A673 (cell line): ENCODE results near the gene GTF3C1. TPM values are rescaled to one million over a fixed set of nuclear protein-coding genes. Genes with fewer than 3 reads are reported as not detected.

Experiments
- BruUV-seq: library from RNA; stranded (reverse); fragments of 400-500 nt; replicated peaks from 2 replicates; lab custom pipeline; 2021; lab: Mats Ljungman, UMichigan
- CTCF ChIA-PET: fragments of 300-600 bp; sonication (Branson Sonifier 250); formaldehyde crosslinking; loops from one replicate; lab custom pipeline; 2022; ENCODE audit warnings: antibody characterized with exemption; lab: Charles Lee
- POLR2A ChIA-PET: fragments of 300-600 bp; sonication (Branson Sonifier 250); formaldehyde crosslinking; loops from one replicate; lab custom pipeline; 2022; ENCODE audit warnings: antibody characterized with exemption; ENCODE audit not compliant: low non-redundant PET; lab: Charles Lee
- DNase-seq: peaks from one replicate; pipeline ENCODE4 v3.0.0-alpha.2; 2015; ENCODE audit warnings: low spot score
- H3K27ac ChIP-seq: fragments of 200-600 bp; sonication (generic); 2 replicates; pipeline ENCODE4 v1.5.1; 2016; ENCODE audit warnings: mixed run types, low read depth, mild to moderate bottlenecking, mixed read lengths, antibody characterized with exemption, low read length; ENCODE audit not compliant: poor library complexity, severe bottlenecking
- H3K27me3 ChIP-seq: fragments of 200-600 bp; sonication (generic); replicated peaks from 2 replicates; pipeline ENCODE4 v1.6.1; 2017; ENCODE audit warnings: mixed run types, low read depth, mild to moderate bottlenecking, mixed read lengths, antibody characterized with exemption, low read length; ENCODE audit not compliant: insufficient read depth, poor library complexity
- H3K36me3 ChIP-seq: fragments of 200-600 bp; sonication (generic); 2 replicates; pipeline ENCODE4 v1.6.1; 2016; ENCODE audit warnings: mixed run types, mild to moderate bottlenecking, mixed read lengths, antibody characterized with exemption, low read length; ENCODE audit not compliant: insufficient read depth, poor library complexity, severe bottlenecking
- H3K4me1 ChIP-seq: fragments of 200-600 bp; sonication (generic); 2 replicates; pipeline ENCODE4 v1.6.1; 2017; ENCODE audit warnings: mixed run types, mild to moderate bottlenecking, mixed read lengths, antibody characterized with exemption, low read length; ENCODE audit not compliant: insufficient read depth, poor library complexity, severe bottlenecking
- H3K4me3 ChIP-seq: fragments of 200-600 bp; sonication (generic); 2 replicates; pipeline ENCODE4 v1.5.1; 2016; ENCODE audit warnings: low read depth, mixed run types, mild to moderate bottlenecking, mixed read lengths, low read length; ENCODE audit not compliant: poor library complexity, severe bottlenecking
- H3K9me3 ChIP-seq: fragments of 200-600 bp; sonication (generic); 2 replicates; pipeline ENCODE4 v1.6.1; 2016; ENCODE audit warnings: mixed run types, low read depth, mild to moderate bottlenecking, mixed read lengths, antibody characterized with exemption, low read length; ENCODE audit not compliant: poor library complexity, severe bottlenecking
- CTCF ChIP-seq: fragments of 300-800, 200-600 bp; sonication (generic); conservative IDR thresholded peaks from 2 replicates; pipeline ENCODE4 v1.5.1; 2017; ENCODE audit warnings: low read depth, mild to moderate bottlenecking, antibody characterized with exemption, low read length, moderate library complexity, mixed read lengths
- EZH2 ChIP-seq: fragments of 200-600 bp; sonication (generic); IDR thresholded peaks from 2 replicates; pipeline ENCODE4 v1.6.1; 2017; ENCODE audit warnings: borderline replicate concordance, low read depth, mild to moderate bottlenecking, mixed read lengths, antibody characterized with exemption, low read length; ENCODE audit not compliant: poor library complexity, severe bottlenecking
- intact Hi-C: fragments of 100-400 bp; cut with micrococcal nuclease; formaldehyde crosslinking; loops from one replicate; pipeline ENCODE4 v1.10.0; 2022; ENCODE audit not compliant: unreplicated experiment
- total RNA-seq: library from RNA; stranded (reverse); gene quantifications from 2 replicates; pipeline ENCODE4 v1.2.3, GENCODE V29; 2021

GTF3C1 gene
- total RNA-seq, 1 experiment from 2014 or later = 94.2 TPM

GRCh38 chr16:27448532-27449433 is 100.9 kb downstream of the GTF3C1 start:
- Histone ChIP-seq H3K36me3 (no peaks in the 10 kb centered on the region), H3K27me3 (no peaks in the 10 kb centered on the region), H3K9me3 (peaks cover 12% of the 10 kb centered on the region), H3K4me1 (no peaks in the 10 kb centered on the region), H3K4me3 (no peak overlapping the region), H3K27ac (no peak overlapping the region)
- POLR2A ChIA-PET = no interaction called here
- CTCF ChIA-PET = no interaction called here
- intact Hi-C loops = no loop called here
- no peak for DNase-seq
- no peak for TF ChIP-seq EZH2
- no peak for TF ChIP-seq CTCF
- BruUV-seq = no TSS peak

- BruUV-seq = no TSS peak
- H3K4me1 ChIP-seq = no peaks in the 10 kb centered on the region
- ChIA-PET POLR2A (interaction anchor here (1.0 kb wide), 1 partner anchor 244 kb away, joined by 3 read pairs; no protein-coding TSS in a partner anchor), CTCF (no interaction called here)
- H3K9me3 ChIP-seq = peaks cover 12% of the 10 kb centered on the region
- H3K36me3 ChIP-seq = no peaks in the 10 kb centered on the region
- TF ChIP-seq EZH2 (no peak), CTCF (no peak)
- no peaks in the 10 kb centered on the region for H3K27me3 ChIP-seq
- no peak for DNase-seq
- no peak overlapping the region for H3K4me3 ChIP-seq
- intact Hi-C loops = no loop called here
- H3K27ac ChIP-seq = no peak overlapping the region
Observed at GRCh38 chr16:27447301-27447700, 102.4 kb downstream of the GTF3C1 start.

GRCh38 chr16:27446721-27447120 is 103.0 kb downstream of the GTF3C1 start:
- Histone ChIP-seq H3K9me3 (peaks cover 12% of the 10 kb centered on the region), H3K4me3 (no peak overlapping the region), H3K4me1 (no peaks in the 10 kb centered on the region), H3K27ac (no peak overlapping the region), H3K36me3 (no peaks in the 10 kb centered on the region), H3K27me3 (no peaks in the 10 kb centered on the region)
- POLR2A ChIA-PET = interaction anchor here (1.0 kb wide), 1 partner anchor 243 kb away, joined by 3 read pairs; no protein-coding TSS in a partner anchor
- DNase-seq = no peak
- intact Hi-C loops = no loop called here
- CTCF ChIA-PET = no interaction called here
- TF ChIP-seq EZH2 (no peak), CTCF (no peak)
- no TSS peak for BruUV-seq
